Endothelial cell (in vitro differentiated cells): ENCODE results near the gene ZNF100. TPM values are rescaled to one million over a fixed set of nuclear protein-coding genes. Genes with fewer than 3 reads are reported as not detected.
"Not testable (repeated sequence)": the region's sequence is repeated elsewhere in the genome, so short reads cannot be mapped to it uniquely, and the experiment has no call there.

Experiments
- DNase-seq: peaks from one replicate; pipeline ENCODE4 v3.0.0; 2021; ENCODE audit warnings: low spot score
- H3K27ac Mint-ChIP-seq: one replicate; pipeline ENCODE4 v1.8.0; 2021; ENCODE audit warnings: mixed read lengths, inconsistent platforms; ENCODE audit not compliant: unreplicated experiment
- H3K27me3 Mint-ChIP-seq: one replicate; pipeline ENCODE4 v1.8.0; 2021; ENCODE audit warnings: mild to moderate bottlenecking, moderate library complexity, mixed read lengths, inconsistent platforms; ENCODE audit not compliant: unreplicated experiment
- H3K36me3 Mint-ChIP-seq: one replicate; pipeline ENCODE4 v1.8.0; 2021; ENCODE audit warnings: mild to moderate bottlenecking, low read depth, mixed read lengths, inconsistent platforms; ENCODE audit not compliant: unreplicated experiment
- H3K4me1 Mint-ChIP-seq: one replicate; pipeline ENCODE4 v1.8.0; 2021; ENCODE audit warnings: mild to moderate bottlenecking, mixed read lengths, inconsistent platforms; ENCODE audit not compliant: unreplicated experiment
- H3K4me3 Mint-ChIP-seq: one replicate; pipeline ENCODE4 v1.8.0; 2021; ENCODE audit warnings: mild to moderate bottlenecking, mixed read lengths, inconsistent platforms; ENCODE audit not compliant: unreplicated experiment
- H3K9me3 Mint-ChIP-seq: one replicate; pipeline ENCODE4 v1.8.0; 2021; ENCODE audit warnings: mixed read lengths, inconsistent platforms; ENCODE audit not compliant: unreplicated experiment
- CTCF ChIP-seq: fragments of 200-600 bp; sonication (generic); IDR thresholded peaks from one replicate; pipeline ENCODE4 v1.5.0; 2021; ENCODE audit warnings: antibody characterized with exemption; ENCODE audit not compliant: unreplicated experiment
- long read RNA-seq: library from polyadenylated mRNA; unstranded; transcript quantifications from one replicate; pipeline ENCODE4 v2.0.0, GENCODE V29; 2020; ENCODE audit not compliant: unreplicated experiment
- total RNA-seq: library from RNA; stranded (reverse); fragmentation: NEBNext Ultra II Directional; extraction: Animal tissue kit (Norgen Biotek cat#: 25700); gene quantifications from one replicate; pipeline ENCODE4 v1.2.1, GENCODE V29; 2021; ENCODE audit not compliant: unreplicated experiment

The ZNF100 gene
- 18.2 TPM for total RNA-seq
- long read RNA-seq, partial matches to known transcripts = 0 of 1 reads
- long read RNA-seq, other reads (novel, unspliced or antisense) = 1 of 1 reads

- Mint-ChIP-seq H3K4me1 (peaks cover 5% of the 10 kb centered on the region), H3K9me3 (no peaks in the 10 kb centered on the region), H3K27me3 (no peaks in the 10 kb centered on the region), H3K36me3 (peaks cover 13% of the 10 kb centered on the region), H3K27ac (peak within 1 kb of the TSS; percentile 94), H3K4me3 (peak within 1 kb of the TSS; percentile 99)
- DNase-seq = peak; percentile 86
- TF ChIP-seq CTCF = no peak
Measured at GRCh38 chr19:21767065-21767800, at the start of gene ZNF100. TSS of gene ZNF100 (minus strand) at chr19:21767579. CDS start at chr19:21767429, 150 bp downstream.

GRCh38 chr19:21812448-21812847, 45.1 kb upstream of the ZNF100 start:
- DNase-seq = no peak
- no peaks in the 10 kb centered on the region for H3K27me3 Mint-ChIP-seq
- no peak overlapping the region for H3K27ac Mint-ChIP-seq
- H3K4me1 Mint-ChIP-seq = no peaks in the 10 kb centered on the region
- H3K36me3 Mint-ChIP-seq = peaks cover 80% of the 10 kb centered on the region
- no peak for TF ChIP-seq CTCF
- peak overlapping the region; percentile 59 for H3K4me3 Mint-ChIP-seq
- H3K9me3 Mint-ChIP-seq = peaks cover 33% of the 10 kb centered on the region

GRCh38 chr19:21808400-21809000, 41.1 kb upstream of the ZNF100 start:
- not testable (repeated sequence) for DNase-seq, H3K27ac Mint-ChIP-seq, H3K4me1 Mint-ChIP-seq, H3K27me3 Mint-ChIP-seq
- Mint-ChIP-seq H3K36me3 (peaks cover 65% of the 10 kb centered on the region), H3K4me3 (peak overlapping the region; percentile 76), H3K9me3 (peaks cover 37% of the 10 kb centered on the region)

- no peak for TF ChIP-seq CTCF
- Mint-ChIP-seq H3K27ac (no peak overlapping the region), H3K4me3 (no peak overlapping the region), H3K9me3 (peaks cover 6% of the 10 kb centered on the region), H3K27me3 (peaks cover 2% of the 10 kb centered on the region), H3K36me3 (peaks cover 6% of the 10 kb centered on the region), H3K4me1 (no peaks in the 10 kb centered on the region)
- no peak for DNase-seq
Measured at GRCh38 chr19:21789466-21790085, 22.2 kb upstream of the ZNF100 start.

GRCh38 chr19:21786936-21787335, 19.6 kb upstream of the ZNF100 start:
- TF ChIP-seq CTCF = no peak
- DNase-seq = no peak
- Mint-ChIP-seq H3K4me1 (no peaks in the 10 kb centered on the region), H3K36me3 (peaks cover 6% of the 10 kb centered on the region), H3K27me3 (no peaks in the 10 kb centered on the region), H3K4me3 (no peak overlapping the region), H3K9me3 (peaks cover 4% of the 10 kb centered on the region), H3K27ac (no peak overlapping the region)

- H3K4me3 Mint-ChIP-seq, H3K27me3 Mint-ChIP-seq, H3K27ac Mint-ChIP-seq, DNase-seq, H3K4me1 Mint-ChIP-seq, H3K36me3 Mint-ChIP-seq, H3K9me3 Mint-ChIP-seq: not testable (repeated sequence)
Measured at GRCh38 chr19:21775792-21776191, 8.4 kb upstream of the ZNF100 start.

GRCh38 chr19:21766705-21767064, 694 bp downstream of the ZNF100 start:
- not testable (repeated sequence) for DNase-seq, H3K27me3 Mint-ChIP-seq, H3K9me3 Mint-ChIP-seq, H3K4me1 Mint-ChIP-seq
- Mint-ChIP-seq H3K36me3 (peaks cover 18% of the 10 kb centered on the region), H3K4me3 (peak overlapping the region; percentile 99), H3K27ac (peak overlapping the region; percentile 94)
